ENCODE measurements around the gene GALM.
"Not testable (repeated sequence)": the region's sequence is repeated elsewhere in the genome, so short reads cannot be mapped to it uniquely, and the experiment has no call there.

GALM gene

GRCh38 chr2:38740851-38741731 is 75.2 kb downstream of the GALM start:
- peak; percentile 63 for DNase-seq (ENCODE audit: low spot score)

GRCh38 chr2:38742797-38743559 is 77.1 kb downstream of the GALM start:
- no peak for DNase-seq (ENCODE audit: low spot score)

GRCh38 chr2:38743672-38744398 is 77.9 kb downstream of the GALM start:
- no peak for DNase-seq (ENCODE audit: low spot score)

GRCh38 chr2:38744399-38744780 is 78.5 kb downstream of the GALM start:
- DNase-seq (ENCODE audit: low spot score), result no peak

GRCh38 chr2:38745267-38745666 is 79.4 kb downstream of the GALM start:
- DNase-seq (ENCODE audit: low spot score), result no peak

- DNase-seq (ENCODE audit: low spot score), result no peak
Observed at GRCh38 chr2:38747007-38747424, 81.1 kb downstream of the GALM start.

- DNase-seq (ENCODE audit: low spot score), result no peak
Observed at GRCh38 chr2:38747819-38748218, 81.9 kb downstream of the GALM start.

GRCh38 chr2:38748391-38748790 is 82.5 kb downstream of the GALM start:
- no peak for DNase-seq (ENCODE audit: low spot score)

- no peak for DNase-seq (ENCODE audit: low spot score)
Observed at GRCh38 chr2:38748943-38749804, 83.3 kb downstream of the GALM start.

- DNase-seq (ENCODE audit: low spot score), result peak; percentile 72
Observed at GRCh38 chr2:38750011-38750890, 84.3 kb downstream of the GALM start.

GRCh38 chr2:38750891-38751595 is 85.1 kb downstream of the GALM start, which contains the start of gene SRSF7:
Gene SRSF7, minus strand, starts transcription at chr2:38751361. Its CDS starts 105 bp downstream, at chr2:38751256.
- DNase-seq (ENCODE audit: low spot score), result peak; percentile 99

- no peak for DNase-seq (ENCODE audit: low spot score)
Observed at GRCh38 chr2:38751596-38752410, 85.9 kb downstream of the GALM start.

GRCh38 chr2:38754049-38754448 is 88.1 kb downstream of the GALM start:
- DNase-seq (ENCODE audit: low spot score), result no peak

- no peak for DNase-seq (ENCODE audit: low spot score)
Observed at GRCh38 chr2:38754506-38754905, 88.6 kb downstream of the GALM start.

- not testable (repeated sequence) for DNase-seq (ENCODE audit: low spot score)
Observed at GRCh38 chr2:38755891-38756290, 90.0 kb downstream of the GALM start.

- DNase-seq (ENCODE audit: low spot score), result no peak
Observed at GRCh38 chr2:38763228-38763627, 97.3 kb downstream of the GALM start.

- no peak for DNase-seq (ENCODE audit: low spot score)
Observed at GRCh38 chr2:38763728-38764127, 97.8 kb downstream of the GALM start.

- peak; percentile 48 for DNase-seq (ENCODE audit: low spot score)
Observed at GRCh38 chr2:38765149-38765548, 99.2 kb downstream of the GALM start.

GRCh38 chr2:38765551-38765950 is 99.6 kb downstream of the GALM start:
- DNase-seq (ENCODE audit: low spot score), result no peak

All from AG08395 (cell line).